Mammary epithelial cell (primary cell): ENCODE data around the gene CBX3.

Source experiments
- EZH2 ChIP-seq: IDR thresholded peaks from 2 replicates; pipeline ENCODE4 v1.6.1; 2012; ENCODE audit warnings: low read length, inconsistent platforms, borderline replicate concordance
- TF ChIP-seq, protein P1 (sequence below), 2 donors: IDR thresholded peaks in 1 of 2; conservative IDR thresholded peaks in 1 of 2; 2 replicates each; pipeline ENCODE4 v1.5.1; 2011 to 2012; ENCODE audit warnings: inconsistent platforms in 2 of 2, low read length in 2 of 2, mild to moderate bottlenecking in 2 of 2, control low read depth in 1 of 2, low read depth in 1 of 2; ENCODE audit not compliant: insufficient read depth in 1 of 2; ENCODE audit errors: extremely low read depth in 1 of 2

- TF ChIP-seq, protein P1, sequence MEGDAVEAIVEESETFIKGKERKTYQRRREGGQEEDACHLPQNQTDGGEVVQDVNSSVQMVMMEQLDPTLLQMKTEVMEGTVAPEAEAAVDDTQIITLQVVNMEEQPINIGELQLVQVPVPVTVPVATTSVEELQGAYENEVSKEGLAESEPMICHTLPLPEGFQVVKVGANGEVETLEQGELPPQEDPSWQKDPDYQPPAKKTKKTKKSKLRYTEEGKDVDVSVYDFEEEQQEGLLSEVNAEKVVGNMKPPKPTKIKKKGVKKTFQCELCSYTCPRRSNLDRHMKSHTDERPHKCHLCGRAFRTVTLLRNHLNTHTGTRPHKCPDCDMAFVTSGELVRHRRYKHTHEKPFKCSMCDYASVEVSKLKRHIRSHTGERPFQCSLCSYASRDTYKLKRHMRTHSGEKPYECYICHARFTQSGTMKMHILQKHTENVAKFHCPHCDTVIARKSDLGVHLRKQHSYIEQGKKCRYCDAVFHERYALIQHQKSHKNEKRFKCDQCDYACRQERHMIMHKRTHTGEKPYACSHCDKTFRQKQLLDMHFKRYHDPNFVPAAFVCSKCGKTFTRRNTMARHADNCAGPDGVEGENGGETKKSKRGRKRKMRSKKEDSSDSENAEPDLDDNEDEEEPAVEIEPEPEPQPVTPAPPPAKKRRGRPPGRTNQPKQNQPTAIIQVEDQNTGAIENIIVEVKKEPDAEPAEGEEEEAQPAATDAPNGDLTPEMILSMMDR (conservative IDR thresholded peaks at IDR 0.05 in 1 of 2, IDR thresholded peaks at IDR 0.05 in 1 of 2; ENCODE audit: extremely low read depth in 1 of 2, insufficient read depth in 1 of 2, low read depth in 1 of 2, low read length in 2 of 2) = no peak
- TF ChIP-seq EZH2 = no peak
These were observed 43.9 kb upstream of the CBX3 start for GRCh38 chr7:26157520-26158105.
